Neural crest cell (in vitro differentiated cells): ENCODE measurements around the gene ZSCAN29. TPM values are rescaled to one million over a fixed set of nuclear protein-coding genes. Genes with fewer than 3 reads are reported as not detected.

ENCODE experiments used
- DNase-seq: peaks from one replicate; pipeline ENCODE4 v3.0.0; 2021; ENCODE audit warnings: low read depth, mixed read lengths, low spot score
- H3K27ac Mint-ChIP-seq: one replicate; pipeline ENCODE4 v1.8.0; 2021; ENCODE audit warnings: mild to moderate bottlenecking, mixed read lengths; ENCODE audit not compliant: unreplicated experiment
- H3K27me3 Mint-ChIP-seq: 2 replicates; pipeline ENCODE4 v1.8.0; 2021; ENCODE audit warnings: low read depth, mild to moderate bottlenecking, mixed read lengths
- H3K36me3 Mint-ChIP-seq: 2 replicates; pipeline ENCODE4 v1.8.0; 2021; ENCODE audit warnings: low read depth, mild to moderate bottlenecking, mixed read lengths
- H3K4me1 Mint-ChIP-seq: 2 replicates; pipeline ENCODE4 v1.8.0; 2021; ENCODE audit warnings: mixed read lengths
- H3K4me3 Mint-ChIP-seq: one replicate; pipeline ENCODE4 v1.8.0; 2021; ENCODE audit warnings: mild to moderate bottlenecking, mixed read lengths
- H3K9me3 Mint-ChIP-seq: 2 replicates; pipeline ENCODE4 v1.8.0; 2021; ENCODE audit warnings: mixed read lengths
- total RNA-seq: library from RNA; stranded (reverse); gene quantifications from 2 replicates; pipeline ENCODE4 v1.2.1, GENCODE V29; 2021
- TF ChIP-seq, protein P1 (sequence below): fragments of 200-600 bp; sonication (generic); conservative IDR thresholded peaks from 2 replicates; pipeline ENCODE4 v1.5.0; 2021; ENCODE audit warnings: antibody characterized with exemption, mild to moderate bottlenecking

The ZSCAN29 gene
- total RNA-seq, 1 donor from 2014 or later: 59.6 TPM

DNA sequence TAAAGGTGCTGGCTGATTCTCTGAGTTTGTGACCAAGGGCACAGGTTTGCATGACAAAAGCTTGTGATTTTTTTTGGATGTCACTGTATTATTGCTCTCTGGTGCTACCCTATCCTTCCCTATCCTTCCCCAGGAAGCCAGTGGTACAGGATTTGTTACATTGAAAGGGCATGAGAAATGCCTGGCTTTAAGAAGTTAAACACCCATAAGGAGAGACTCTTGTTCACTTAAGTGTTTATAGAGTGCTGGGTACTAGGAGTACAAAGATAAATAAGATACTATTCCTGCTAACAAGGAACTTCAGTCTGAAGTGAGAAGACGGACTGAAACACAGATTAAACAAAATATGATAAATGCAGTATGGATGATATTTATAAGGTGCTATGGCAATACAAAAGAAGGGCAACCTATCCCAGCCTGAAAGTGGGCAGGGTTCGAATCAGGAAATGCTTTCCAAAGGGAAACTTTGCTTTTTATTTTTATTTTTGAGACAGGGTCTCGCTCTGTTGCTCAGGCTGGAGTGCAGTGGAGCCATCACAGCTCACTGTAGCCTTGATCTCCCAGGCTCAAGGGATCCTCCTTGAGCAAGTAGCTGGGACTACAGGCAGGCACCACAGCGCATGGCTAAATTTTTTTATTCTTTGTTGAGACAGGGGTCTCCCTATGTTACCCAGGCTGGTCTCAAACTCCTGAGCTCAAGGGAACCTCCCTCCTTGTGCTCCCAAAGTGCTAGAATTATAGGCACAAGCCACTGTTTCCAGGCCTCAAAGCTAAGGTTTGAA lies 51.7 kb downstream of the ZSCAN29 start:
- DNase-seq: no peak
- H3K27me3 Mint-ChIP-seq: peaks cover 39% of the 10 kb centered on the region
- no peaks in the 10 kb centered on the region for H3K36me3 Mint-ChIP-seq
- no peaks in the 10 kb centered on the region for H3K9me3 Mint-ChIP-seq
- H3K4me3 Mint-ChIP-seq: no peak overlapping the region
- peaks cover 4% of the 10 kb centered on the region for H3K4me1 Mint-ChIP-seq
- TF ChIP-seq, protein P1, sequence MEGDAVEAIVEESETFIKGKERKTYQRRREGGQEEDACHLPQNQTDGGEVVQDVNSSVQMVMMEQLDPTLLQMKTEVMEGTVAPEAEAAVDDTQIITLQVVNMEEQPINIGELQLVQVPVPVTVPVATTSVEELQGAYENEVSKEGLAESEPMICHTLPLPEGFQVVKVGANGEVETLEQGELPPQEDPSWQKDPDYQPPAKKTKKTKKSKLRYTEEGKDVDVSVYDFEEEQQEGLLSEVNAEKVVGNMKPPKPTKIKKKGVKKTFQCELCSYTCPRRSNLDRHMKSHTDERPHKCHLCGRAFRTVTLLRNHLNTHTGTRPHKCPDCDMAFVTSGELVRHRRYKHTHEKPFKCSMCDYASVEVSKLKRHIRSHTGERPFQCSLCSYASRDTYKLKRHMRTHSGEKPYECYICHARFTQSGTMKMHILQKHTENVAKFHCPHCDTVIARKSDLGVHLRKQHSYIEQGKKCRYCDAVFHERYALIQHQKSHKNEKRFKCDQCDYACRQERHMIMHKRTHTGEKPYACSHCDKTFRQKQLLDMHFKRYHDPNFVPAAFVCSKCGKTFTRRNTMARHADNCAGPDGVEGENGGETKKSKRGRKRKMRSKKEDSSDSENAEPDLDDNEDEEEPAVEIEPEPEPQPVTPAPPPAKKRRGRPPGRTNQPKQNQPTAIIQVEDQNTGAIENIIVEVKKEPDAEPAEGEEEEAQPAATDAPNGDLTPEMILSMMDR: no peak
- no peak overlapping the region for H3K27ac Mint-ChIP-seq

DNA sequence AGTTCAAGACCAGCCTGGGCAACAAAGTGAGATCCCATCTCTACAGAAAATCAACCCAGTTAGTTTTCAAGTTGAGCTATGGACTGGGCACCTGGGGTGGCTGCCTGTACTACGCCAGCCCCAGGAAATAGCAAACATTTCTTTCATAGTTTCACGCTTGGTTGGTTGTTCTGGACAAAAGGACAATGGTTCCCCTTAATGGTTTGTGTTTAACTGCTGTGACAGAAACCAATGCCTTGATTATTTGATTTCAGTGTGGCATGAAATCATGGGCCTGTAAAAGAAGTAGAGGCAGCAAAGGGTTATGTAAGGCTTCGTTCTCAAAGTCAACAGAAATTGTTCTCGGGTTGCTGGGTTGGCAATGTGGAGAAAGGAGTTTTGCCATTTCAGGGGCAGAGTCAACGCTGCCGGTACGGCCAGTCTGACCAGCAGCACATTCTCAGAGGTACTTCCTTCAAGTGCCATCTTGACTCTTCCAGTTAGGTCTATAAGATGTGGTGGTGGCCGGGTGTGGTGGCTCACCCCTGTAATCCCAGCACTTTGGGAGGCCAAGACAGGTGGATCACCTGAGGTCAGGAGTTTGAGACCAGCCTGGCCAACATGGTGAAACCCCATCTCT lies 53.2 kb downstream of the ZSCAN29 start:
- no peaks in the 10 kb centered on the region for H3K9me3 Mint-ChIP-seq
- DNase-seq: no peak
- peaks cover 4% of the 10 kb centered on the region for H3K4me1 Mint-ChIP-seq
- H3K27me3 Mint-ChIP-seq: peaks cover 49% of the 10 kb centered on the region
- TF ChIP-seq, protein P1: no peak
- no peak overlapping the region for H3K4me3 Mint-ChIP-seq
- H3K36me3 Mint-ChIP-seq: no peaks in the 10 kb centered on the region
- H3K27ac Mint-ChIP-seq: no peak overlapping the region

DNA sequence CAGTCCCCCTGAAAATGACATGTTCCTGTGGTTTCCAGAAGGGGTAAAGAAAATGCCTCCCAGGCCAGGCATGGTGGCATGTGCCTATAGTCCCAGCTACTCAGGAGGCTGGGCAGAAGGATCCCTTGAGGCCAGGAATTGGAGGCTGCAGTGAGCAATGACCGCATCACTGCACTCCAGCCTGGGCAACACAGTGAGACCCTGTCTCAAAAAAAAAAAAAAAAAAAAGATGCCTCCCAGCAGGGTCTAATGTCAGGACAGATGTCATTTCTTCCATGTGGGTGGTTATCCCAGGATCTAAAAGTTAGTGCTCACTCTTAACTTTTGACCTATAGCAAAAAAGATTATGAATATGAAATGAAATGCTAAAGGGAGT lies 53.9 kb downstream of the ZSCAN29 start:
- DNase-seq: no peak
- Mint-ChIP-seq H3K27ac (no peak overlapping the region), H3K36me3 (no peaks in the 10 kb centered on the region), H3K4me1 (peaks cover 4% of the 10 kb centered on the region), H3K9me3 (no peaks in the 10 kb centered on the region), H3K4me3 (no peak overlapping the region), H3K27me3 (peaks cover 52% of the 10 kb centered on the region)
- TF ChIP-seq, protein P1: no peak

DNA sequence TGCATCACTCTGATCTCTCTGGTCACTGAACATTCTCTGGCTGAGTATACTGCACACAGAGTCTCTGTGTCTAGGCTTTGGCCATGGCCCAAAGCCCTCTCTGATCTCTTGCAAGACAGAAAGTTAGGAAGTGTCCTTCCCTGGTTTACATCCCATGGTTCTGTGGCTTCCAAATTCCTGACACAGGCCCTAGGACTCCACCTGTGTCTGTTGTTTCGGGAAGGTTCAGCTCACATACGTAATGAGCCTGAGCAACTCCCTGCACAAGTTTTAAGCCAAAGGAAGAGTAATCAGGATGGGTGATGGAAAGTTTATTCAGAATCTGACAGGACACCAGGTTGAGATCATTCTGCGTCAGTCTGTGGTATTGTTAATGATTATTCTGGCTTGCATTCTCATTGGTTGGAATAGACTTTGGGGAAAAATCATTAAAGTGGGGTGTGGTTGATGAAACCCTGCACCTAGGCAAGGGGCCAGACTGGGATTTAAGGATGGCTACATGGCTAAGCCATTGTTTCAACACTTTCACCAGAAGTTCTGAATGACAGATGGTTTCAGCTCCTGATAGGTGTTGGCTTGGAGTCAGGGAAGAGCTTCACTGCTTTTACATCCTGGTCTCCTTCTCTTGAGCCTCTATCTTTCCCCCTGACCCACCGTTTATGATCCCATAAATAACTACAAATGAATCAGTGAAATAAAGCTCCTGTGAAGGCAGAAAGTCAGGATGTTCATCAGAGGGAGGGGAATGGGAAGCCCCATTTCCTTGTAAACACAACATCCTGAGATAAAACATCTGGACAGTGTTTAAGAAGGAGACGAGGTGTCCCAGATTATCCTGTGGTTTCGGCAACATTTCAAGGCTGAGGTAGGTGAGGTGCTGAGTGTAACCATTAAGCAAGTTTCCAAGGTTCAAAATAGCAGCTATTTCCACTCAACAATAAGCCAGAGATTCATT lies 54.5 kb downstream of the ZSCAN29 start:
- Mint-ChIP-seq H3K36me3 (no peaks in the 10 kb centered on the region), H3K27ac (no peak overlapping the region), H3K4me3 (no peak overlapping the region), H3K27me3 (peaks cover 53% of the 10 kb centered on the region), H3K4me1 (peaks cover 4% of the 10 kb centered on the region), H3K9me3 (no peaks in the 10 kb centered on the region)
- TF ChIP-seq, protein P1: no peak
- no peak for DNase-seq

DNA sequence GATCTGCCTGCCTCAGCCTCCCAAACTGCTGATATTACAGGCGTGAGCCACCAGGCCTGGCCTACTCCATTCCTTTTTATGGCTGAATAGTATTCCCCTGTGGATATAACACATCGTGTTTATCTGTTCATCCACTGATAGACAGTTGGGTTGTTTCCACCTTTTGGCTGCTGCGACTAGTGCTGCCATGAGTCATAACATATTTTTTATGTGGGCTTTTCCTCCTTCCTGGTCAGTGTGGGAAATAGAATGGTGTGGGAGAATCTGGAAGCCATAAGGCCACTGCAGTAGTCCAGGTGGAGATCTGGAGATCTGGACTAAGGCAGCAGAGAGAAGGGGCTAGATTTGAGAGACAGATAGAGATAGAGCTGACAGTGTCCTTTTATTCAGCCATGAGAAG lies 56.7 kb downstream of the ZSCAN29 start:
- Mint-ChIP-seq H3K4me3 (no peak overlapping the region), H3K36me3 (no peaks in the 10 kb centered on the region), H3K9me3 (no peaks in the 10 kb centered on the region), H3K4me1 (peaks cover 4% of the 10 kb centered on the region), H3K27ac (no peak overlapping the region), H3K27me3 (peaks cover 67% of the 10 kb centered on the region)
- TF ChIP-seq, protein P1: no peak
- no peak for DNase-seq
